Upper lobe of left lung (tissue), 6 donors: ENCODE measurements around the gene MT1B. TPM values are rescaled to one million over a fixed set of nuclear protein-coding genes. Genes with fewer than 3 reads are reported as not detected.

ENCODE experiments used
- ATAC-seq, 2 donors: fragments of 200-7000 bp; cut with Tn5 transposase; one replicate each; pipeline ENCODE4 v1.9.1; 2022; ENCODE audit warnings: mild to moderate bottlenecking in 2 of 2, moderate library complexity in 2 of 2; ENCODE audit not compliant: low FRiP score in 2 of 2
- DNase-seq, 2 donors: peaks; one replicate each; pipeline ENCODE4 v3.0.0-alpha.2; 2019 to 2020
- H3K27ac ChIP-seq, 4 donors: fragments of 200-600 bp; sonication (generic); one replicate each; pipeline ENCODE4 v1.5.1; 2016 to 2019
- H3K27me3 ChIP-seq, 4 donors: fragments of 200-600 bp; sonication (generic); one replicate each; pipeline ENCODE4 v1.5.1; 2017 to 2019
- H3K36me3 ChIP-seq, 4 donors: fragments of 200-600 bp; sonication (generic); one replicate each; pipeline ENCODE4 v1.5.1; 2016 to 2019
- H3K4me1 ChIP-seq, 4 donors: fragments of 200-600 bp; sonication (generic); one replicate each; pipeline ENCODE4 v1.5.1; 2018 to 2019
- H3K4me3 ChIP-seq, 4 donors: fragments of 200-600 bp; sonication (generic); one replicate each; pipeline ENCODE4 v1.5.1; 2017 to 2019; ENCODE audit warnings: mild to moderate bottlenecking in 2 of 4, moderate library complexity in 1 of 4
- H3K9me3 ChIP-seq, 4 donors: fragments of 200-600 bp; sonication (generic); one replicate each; pipeline ENCODE4 v1.5.1; 2018 to 2019
- EP300 ChIP-seq, 4 donors: sonication (generic); formaldehyde crosslinking; IDR thresholded peaks; one replicate each; pipeline ENCODE4 v1.5.1; 2017; ENCODE audit warnings: antibody characterized with exemption in 4 of 4, control low read depth in 2 of 4
- POLR2A ChIP-seq, 4 donors: fragments of 450-650 bp; IDR thresholded peaks; one replicate each; pipeline ENCODE4 v1.5.1; 2016 to 2017; ENCODE audit warnings: antibody characterized with exemption in 4 of 4, mild to moderate bottlenecking in 2 of 4
- POLR2AphosphoS5 ChIP-seq, 2 donors: sonication (generic); formaldehyde crosslinking; IDR thresholded peaks; one replicate each; pipeline ENCODE4 v1.5.1; 2017; ENCODE audit warnings: antibody characterized with exemption in 2 of 2
- WGBS, 2 donors: methylation state at CpG; one replicate each; pipeline ENCODE4 v1.1.5; 2017 to 2018; 5-methylcytosine and 5-hydroxymethylcytosine counted together
- total RNA-seq, 6 donors: library from RNA; depleted of rRNA in 4 of 6; stranded (reverse); fragments of >200 nt in 4 of 6; gene quantifications; one replicate each; pipeline versions ENCODE4 v1.1.0 to v1.2.1, GENCODE V29; 2016 to 2021
- TF ChIP-seq, protein P1 (sequence below), 6 experiments: fragments of 450-650 bp in 4 of 6; fragments of 200-600 bp in 2 of 6; sonication (generic) in 2 of 6; IDR thresholded peaks; one replicate each; pipeline ENCODE4 v1.5.1; 2016 to 2019; ENCODE audit warnings: antibody characterized with exemption in 6 of 6
- donor health status: DM: no; HTN: no; CAD: no; lungs with moderate emphysema.
- donor health status: DM: no; HTN: yes; CAD: no; lungs with severe emphysema.

MT1B gene
- total RNA-seq, 6 donors from 2014 or later = not detected

DNA sequence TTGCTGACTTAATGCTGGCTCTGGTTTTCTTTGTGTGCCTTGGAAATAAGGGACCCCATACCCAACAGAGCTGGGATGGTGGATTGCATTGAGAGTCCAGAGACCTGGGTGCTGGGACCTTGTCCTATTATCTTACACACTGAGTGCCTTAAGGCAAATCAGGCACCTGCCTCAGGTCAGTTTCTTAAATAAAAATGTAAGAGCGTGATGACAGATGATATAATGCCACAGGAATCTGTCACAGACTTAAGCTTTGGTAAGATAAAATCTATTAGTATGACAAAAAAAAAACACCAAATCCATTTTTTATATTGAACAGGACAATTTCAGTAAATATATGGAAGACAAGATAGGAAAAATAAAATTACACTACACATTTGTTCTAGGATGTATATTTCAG lies 11.6 kb upstream of the MT1B start:
- 82 to 89% methylated on average over 1 of the region's 1 CpG for WGBS, 2 donors
- peaks cover 29 to 42% (median 35%) of the 10 kb centered on the region in 4 donors for H3K4me1 ChIP-seq
- no peaks in the 10 kb centered on the region for H3K36me3 ChIP-seq
- H3K9me3 ChIP-seq = no peaks in the 10 kb centered on the region
- H3K27me3 ChIP-seq = peaks cover 0 to 16% (median 4%) of the 10 kb centered on the region in 4 donors
- no peak for TF ChIP-seq EP300 (IDR thresholded peaks at IDR 0.05)
- TF ChIP-seq POLR2A (IDR thresholded peaks at IDR 0.05) = no peak
- TF ChIP-seq POLR2AphosphoS5 (IDR thresholded peaks at IDR 0.05) = no peak
- ATAC-seq (no peak), DNase-seq (no peak)
- H3K4me3 ChIP-seq = no peak overlapping the region
- H3K27ac ChIP-seq = no peak overlapping the region

DNA sequence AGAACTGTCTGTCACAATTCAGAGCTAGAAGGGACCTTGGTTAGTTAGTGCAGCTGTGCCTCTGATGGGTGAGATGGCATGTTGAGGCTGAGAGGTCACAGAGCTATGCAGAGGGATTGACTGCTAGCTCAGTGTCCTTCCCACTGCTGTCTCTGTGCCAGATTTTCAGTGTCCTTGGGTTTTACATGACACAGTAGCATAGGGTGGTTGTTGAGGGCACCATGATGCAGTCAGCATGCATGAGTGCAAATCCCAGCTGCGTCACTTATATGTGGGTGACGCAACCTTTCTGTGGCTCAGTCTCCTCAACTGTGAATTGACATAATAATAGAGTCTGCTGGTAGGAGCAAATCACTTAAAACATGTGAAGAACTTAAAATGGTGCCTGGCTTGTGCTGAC lies 10.5 kb upstream of the MT1B start:
- Histone ChIP-seq H3K36me3 (no peaks in the 10 kb centered on the region), H3K4me1 (peaks cover 23 to 34% (median 31%) of the 10 kb centered on the region in 4 donors), H3K4me3 (no peak overlapping the region), H3K27me3 (peaks cover 0 to 10% (median 1%) of the 10 kb centered on the region in 4 donors), H3K27ac (no peak overlapping the region), H3K9me3 (no peaks in the 10 kb centered on the region)
- DNase-seq = no peak
- TF ChIP-seq EP300 (IDR thresholded peaks at IDR 0.05) (no peak), POLR2AphosphoS5 (IDR thresholded peaks at IDR 0.05) (no peak)
- WGBS, 2 donors = 90 to 100% methylated on average over 2 of the region's 2 CpGs
- ATAC-seq = no peak

DNA sequence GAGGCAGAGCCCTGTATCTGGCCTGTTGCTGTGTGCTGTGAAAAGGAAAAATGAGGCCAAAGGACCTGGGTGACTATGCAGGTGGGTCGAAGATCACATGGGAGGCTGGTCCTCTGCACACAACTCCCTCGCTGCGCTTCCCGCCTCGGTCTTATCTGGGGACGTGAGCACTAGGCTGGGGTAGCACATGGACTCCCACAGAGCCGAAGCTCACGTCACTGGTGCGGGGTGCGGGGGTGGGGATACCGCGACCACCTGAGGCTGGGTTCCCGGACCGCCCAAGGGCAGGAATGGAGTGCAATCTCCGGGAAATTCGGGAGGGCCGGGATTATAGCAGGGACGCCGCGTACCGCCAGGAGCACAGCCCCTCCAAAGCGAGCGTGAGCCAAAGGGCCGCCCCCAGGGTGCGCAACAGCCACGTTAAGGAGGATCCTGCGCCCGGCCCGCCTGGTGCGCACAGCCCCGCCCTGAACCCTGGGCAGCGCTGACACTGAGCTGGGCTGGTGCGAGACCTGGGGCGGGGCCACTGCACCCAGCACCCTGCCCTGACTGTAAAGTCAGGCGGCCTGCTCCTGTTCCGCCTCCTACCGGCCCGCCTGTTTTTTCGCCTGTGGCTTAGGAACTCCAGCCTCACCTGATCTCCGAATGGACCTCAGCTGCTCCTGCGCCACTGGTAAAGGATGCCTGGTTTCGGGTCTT lies 8.5 kb upstream of the MT1B start:
- ATAC-seq = peak; percentile 90 to 95
- peaks cover 22 to 30% (median 26%) of the 10 kb centered on the region in 4 donors for H3K4me1 ChIP-seq
- H3K9me3 ChIP-seq = no peaks in the 10 kb centered on the region
- peak overlapping the region in 3 of 4 donors; percentile 53 to 64 (median 54) for H3K27ac ChIP-seq
- H3K36me3 ChIP-seq = no peaks in the 10 kb centered on the region
- TF ChIP-seq POLR2AphosphoS5 (IDR thresholded peaks at IDR 0.05) (peak; percentile 55 to 68), POLR2A (IDR thresholded peaks at IDR 0.05) (peak in 1 of 4 donors; percentile 11), EP300 (IDR thresholded peaks at IDR 0.05) (peak; percentile 13 to 94 (median 82))
- TF ChIP-seq, protein P1, sequence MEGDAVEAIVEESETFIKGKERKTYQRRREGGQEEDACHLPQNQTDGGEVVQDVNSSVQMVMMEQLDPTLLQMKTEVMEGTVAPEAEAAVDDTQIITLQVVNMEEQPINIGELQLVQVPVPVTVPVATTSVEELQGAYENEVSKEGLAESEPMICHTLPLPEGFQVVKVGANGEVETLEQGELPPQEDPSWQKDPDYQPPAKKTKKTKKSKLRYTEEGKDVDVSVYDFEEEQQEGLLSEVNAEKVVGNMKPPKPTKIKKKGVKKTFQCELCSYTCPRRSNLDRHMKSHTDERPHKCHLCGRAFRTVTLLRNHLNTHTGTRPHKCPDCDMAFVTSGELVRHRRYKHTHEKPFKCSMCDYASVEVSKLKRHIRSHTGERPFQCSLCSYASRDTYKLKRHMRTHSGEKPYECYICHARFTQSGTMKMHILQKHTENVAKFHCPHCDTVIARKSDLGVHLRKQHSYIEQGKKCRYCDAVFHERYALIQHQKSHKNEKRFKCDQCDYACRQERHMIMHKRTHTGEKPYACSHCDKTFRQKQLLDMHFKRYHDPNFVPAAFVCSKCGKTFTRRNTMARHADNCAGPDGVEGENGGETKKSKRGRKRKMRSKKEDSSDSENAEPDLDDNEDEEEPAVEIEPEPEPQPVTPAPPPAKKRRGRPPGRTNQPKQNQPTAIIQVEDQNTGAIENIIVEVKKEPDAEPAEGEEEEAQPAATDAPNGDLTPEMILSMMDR (IDR thresholded peaks at IDR 0.05) = peak; percentile 38 to 73 (median 51)
- H3K4me3 ChIP-seq = peak overlapping the region in 3 of 4 donors; percentile 37 to 48 (median 47)
- WGBS, 2 donors = 8 to 15% methylated on average over 28 to 37 of the region's 42 CpGs
- DNase-seq = peak; percentile 91 to 93
- H3K27me3 ChIP-seq = peaks cover 0 to 4% (median 1%) of the 10 kb centered on the region in 4 donors

DNA sequence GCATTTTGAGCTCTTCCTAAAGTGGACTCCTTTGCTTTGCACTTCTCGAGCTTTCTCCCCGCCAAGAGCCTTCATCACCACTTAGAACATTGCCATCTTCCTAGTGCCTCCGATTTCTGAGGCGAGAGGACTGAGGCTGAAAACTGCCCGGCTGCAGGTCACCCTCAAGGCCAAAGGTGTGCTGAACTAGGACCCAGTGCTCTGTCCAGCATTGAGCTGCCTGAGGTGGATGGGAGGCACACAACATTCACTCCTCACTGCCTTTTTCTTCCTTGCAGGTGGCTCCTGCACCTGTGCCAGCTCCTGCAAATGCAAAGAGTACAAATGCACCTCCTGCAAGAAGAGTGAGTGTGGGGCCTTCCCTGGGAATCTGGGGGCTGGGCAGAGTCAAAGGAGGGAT lies 7.9 kb upstream of the MT1B start:
- H3K27ac ChIP-seq = peak overlapping the region in 1 of 4 donors; percentile 53
- TF ChIP-seq POLR2A (IDR thresholded peaks at IDR 0.05) = no peak
- TF ChIP-seq POLR2AphosphoS5 (IDR thresholded peaks at IDR 0.05) = no peak
- no peak for TF ChIP-seq EP300 (IDR thresholded peaks at IDR 0.05)
- TF ChIP-seq, protein P1 (IDR thresholded peaks at IDR 0.05) = peak in 1 of 6 experiments; percentile 3
- H3K27me3 ChIP-seq = peaks cover 0 to 2% (median 0%) of the 10 kb centered on the region in 4 donors
- 53 to 57% methylated on average over 5 of the region's 5 CpGs for WGBS, 2 donors
- H3K4me1 ChIP-seq = peaks cover 17 to 25% (median 20%) of the 10 kb centered on the region in 4 donors
- ATAC-seq (no peak), DNase-seq (no peak)
- no peaks in the 10 kb centered on the region for H3K9me3 ChIP-seq
- no peaks in the 10 kb centered on the region for H3K36me3 ChIP-seq
- H3K4me3 ChIP-seq = peak overlapping the region in 3 of 4 donors; percentile 37 to 48 (median 47)

DNA sequence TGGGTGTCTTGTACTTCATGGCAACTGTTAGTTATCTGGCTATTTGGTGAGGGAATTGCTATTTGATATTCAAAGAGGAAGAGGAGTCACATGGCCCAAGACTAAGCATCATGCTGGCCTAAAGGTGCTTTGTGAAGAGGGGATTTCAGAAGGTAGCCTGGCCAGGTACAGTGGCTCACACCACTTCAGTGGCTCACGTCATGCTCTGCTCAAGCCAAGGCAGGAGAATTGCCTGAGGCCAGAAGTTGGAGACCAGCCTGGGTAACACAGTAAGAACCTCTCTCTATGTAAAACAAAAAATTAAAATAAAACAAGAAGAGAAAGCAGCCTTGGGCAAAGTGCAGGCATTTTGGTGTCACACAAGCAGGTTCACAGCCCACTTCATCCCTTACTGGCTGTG lies 6.4 kb upstream of the MT1B start:
- Histone ChIP-seq H3K27ac (no peak overlapping the region), H3K4me1 (peaks cover 13 to 17% (median 16%) of the 10 kb centered on the region in 4 donors), H3K27me3 (no peaks in the 10 kb centered on the region), H3K4me3 (no peak overlapping the region), H3K9me3 (no peaks in the 10 kb centered on the region), H3K36me3 (no peaks in the 10 kb centered on the region)
- ATAC-seq = no peak
- 86 to 88% methylated on average over 1 of the region's 1 CpG for WGBS, 2 donors
- TF ChIP-seq POLR2AphosphoS5 (IDR thresholded peaks at IDR 0.05) = no peak
- TF ChIP-seq, protein P1 (IDR thresholded peaks at IDR 0.05) = no peak
- TF ChIP-seq POLR2A (IDR thresholded peaks at IDR 0.05) = no peak
- TF ChIP-seq EP300 (IDR thresholded peaks at IDR 0.05) = no peak
- DNase-seq = no peak
